ENCODE results near the gene SCAPER. TPM values are rescaled to one million over a fixed set of nuclear protein-coding genes. Genes with fewer than 3 reads are reported as not detected.

Gene SCAPER
- total RNA-seq, 6 donors from 2014 or later: 14.4 to 67.1 (median 27.6) TPM

DNA sequence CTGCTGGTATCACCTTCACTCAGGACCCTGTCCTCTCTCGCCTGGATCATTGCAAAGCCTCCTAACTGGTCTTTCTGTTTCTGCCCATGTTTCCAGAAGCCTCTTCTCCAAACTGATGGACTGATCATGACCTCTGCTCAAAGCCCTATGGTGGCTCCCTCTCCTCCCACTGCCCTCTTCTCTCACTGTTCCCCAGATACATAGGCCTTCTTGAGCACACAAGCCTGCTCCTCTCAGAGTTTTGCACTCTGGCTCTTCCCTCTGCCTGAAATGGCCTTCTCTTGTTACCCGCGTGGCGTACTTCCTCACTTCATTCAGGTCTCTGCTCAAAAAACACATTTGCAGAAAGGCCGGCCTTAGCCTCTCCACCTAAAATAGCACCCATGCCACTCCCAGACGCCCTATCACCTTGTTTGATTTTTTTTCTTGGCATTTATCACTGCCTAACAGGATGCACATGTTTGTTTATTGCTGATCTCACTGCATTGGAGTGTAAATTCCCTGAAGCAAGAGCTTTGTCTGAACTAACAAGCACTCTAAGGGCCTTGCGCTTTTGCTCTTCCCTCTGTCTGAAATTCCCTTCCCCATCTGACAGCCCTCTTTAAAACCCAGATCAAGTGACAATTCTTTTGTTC is 592.5 kb downstream of the SCAPER start:
- Histone ChIP-seq H3K36me3 (no peaks in the 10 kb centered on the region), H3K4me3 (no peak overlapping the region), H3K4me1 (peaks cover 4 to 16% (median 11%) of the 10 kb centered on the region in 4 donors), H3K9me3 (no peaks in the 10 kb centered on the region), H3K27ac (no peak overlapping the region), H3K27me3 (no peaks in the 10 kb centered on the region)
- DNase-seq: no peak
- ATAC-seq (ENCODE audit: low FRiP score in 2 of 2): no peak
- 76 to 85% methylated on average over 7 of the region's 7 CpGs for WGBS, 2 donors
- TF ChIP-seq EP300 (IDR thresholded peaks at IDR 0.05) (peak in 1 of 4 donors; percentile 14), POLR2A (IDR thresholded peaks at IDR 0.05) (no peak)
- TF ChIP-seq, protein P1, sequence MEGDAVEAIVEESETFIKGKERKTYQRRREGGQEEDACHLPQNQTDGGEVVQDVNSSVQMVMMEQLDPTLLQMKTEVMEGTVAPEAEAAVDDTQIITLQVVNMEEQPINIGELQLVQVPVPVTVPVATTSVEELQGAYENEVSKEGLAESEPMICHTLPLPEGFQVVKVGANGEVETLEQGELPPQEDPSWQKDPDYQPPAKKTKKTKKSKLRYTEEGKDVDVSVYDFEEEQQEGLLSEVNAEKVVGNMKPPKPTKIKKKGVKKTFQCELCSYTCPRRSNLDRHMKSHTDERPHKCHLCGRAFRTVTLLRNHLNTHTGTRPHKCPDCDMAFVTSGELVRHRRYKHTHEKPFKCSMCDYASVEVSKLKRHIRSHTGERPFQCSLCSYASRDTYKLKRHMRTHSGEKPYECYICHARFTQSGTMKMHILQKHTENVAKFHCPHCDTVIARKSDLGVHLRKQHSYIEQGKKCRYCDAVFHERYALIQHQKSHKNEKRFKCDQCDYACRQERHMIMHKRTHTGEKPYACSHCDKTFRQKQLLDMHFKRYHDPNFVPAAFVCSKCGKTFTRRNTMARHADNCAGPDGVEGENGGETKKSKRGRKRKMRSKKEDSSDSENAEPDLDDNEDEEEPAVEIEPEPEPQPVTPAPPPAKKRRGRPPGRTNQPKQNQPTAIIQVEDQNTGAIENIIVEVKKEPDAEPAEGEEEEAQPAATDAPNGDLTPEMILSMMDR (IDR thresholded peaks at IDR 0.05): no peak

DNA sequence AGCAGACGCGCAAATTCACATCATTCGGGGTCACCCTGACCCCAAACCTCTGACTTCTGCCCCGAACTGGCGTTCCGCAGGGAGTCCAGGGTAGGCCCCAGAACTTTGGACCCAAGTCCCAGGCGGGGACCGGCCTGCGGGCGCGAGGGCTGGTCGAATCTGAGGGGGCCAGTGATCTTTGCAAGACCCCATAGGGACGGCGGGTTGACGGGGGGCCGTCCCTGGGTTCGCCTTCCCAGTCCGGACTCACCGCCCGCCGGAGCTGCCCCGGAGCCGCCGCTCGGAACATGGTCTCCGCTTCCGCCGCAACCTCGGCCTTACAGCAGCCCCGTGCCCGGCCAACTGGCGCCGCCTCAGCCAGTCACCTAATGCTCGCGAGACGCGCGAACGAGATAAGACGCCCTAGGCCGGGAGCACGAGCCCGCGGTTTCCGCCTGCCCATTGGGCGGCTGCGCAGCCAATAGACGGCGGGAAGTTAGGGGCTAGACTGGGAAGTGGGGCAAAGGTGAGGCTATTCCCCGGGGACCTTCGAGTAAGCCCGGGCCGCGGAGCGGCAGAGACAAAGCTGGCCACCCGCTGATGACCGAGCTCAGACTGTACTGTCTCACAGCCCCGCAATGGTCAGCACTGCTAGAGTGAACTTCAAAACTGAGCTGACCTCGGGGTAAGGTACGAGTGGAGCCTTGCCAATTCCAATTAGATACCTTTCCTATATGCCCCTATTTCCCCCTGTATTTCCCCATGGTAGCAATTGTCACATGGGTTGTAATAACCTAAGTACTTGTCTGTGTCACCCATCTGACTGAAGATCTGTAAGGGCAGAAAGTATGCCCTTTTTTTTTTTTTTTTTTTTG is 593.8 kb downstream of the SCAPER start, which contains the start of gene ETFA:
Gene ETFA (minus strand): TSS at position 370 of the 854 bp plus-strand sequence. CDS start 81 bp downstream, at position 289.
- Histone ChIP-seq H3K4me1 (peaks cover 4 to 16% (median 11%) of the 10 kb centered on the region in 4 donors), H3K9me3 (no peaks in the 10 kb centered on the region), H3K36me3 (no peaks in the 10 kb centered on the region), H3K4me3 (peak within 1 kb of the TSS; percentile 66 to 86 (median 76)), H3K27me3 (no peaks in the 10 kb centered on the region), H3K27ac (peak within 1 kb of the TSS; percentile 89 to 93 (median 92))
- TF ChIP-seq, protein P1 (IDR thresholded peaks at IDR 0.05): peak in 1 of 6 experiments; percentile 3
- TF ChIP-seq POLR2A (IDR thresholded peaks at IDR 0.05) (peak in 3 of 4 donors; percentile 86 to 95 (median 95)), POLR2AphosphoS5 (IDR thresholded peaks at IDR 0.05) (peak; percentile 91 to 95), EP300 (IDR thresholded peaks at IDR 0.05) (no peak)
- WGBS, 2 donors: 0 to 1% methylated on average over 13 to 39 of the region's 60 CpGs
- peak; percentile 98 to 99 for ATAC-seq (ENCODE audit: low FRiP score in 2 of 2)
- DNase-seq: peak; percentile 97 to 98

GRCh38 chr15:76310475-76311099 is 594.6 kb downstream of the SCAPER start:
- Histone ChIP-seq H3K27me3 (no peaks in the 10 kb centered on the region), H3K36me3 (no peaks in the 10 kb centered on the region), H3K27ac (peak overlapping the region; percentile 89 to 93 (median 92)), H3K4me1 (peaks cover 4 to 16% (median 11%) of the 10 kb centered on the region in 4 donors), H3K4me3 (peak overlapping the region; percentile 66 to 86 (median 76)), H3K9me3 (no peaks in the 10 kb centered on the region)
- 0% methylated on average over 16 of the region's 16 CpGs for WGBS, 2 donors
- TF ChIP-seq, protein P1 (IDR thresholded peaks at IDR 0.05): no peak
- TF ChIP-seq POLR2A (IDR thresholded peaks at IDR 0.05) (no peak), EP300 (IDR thresholded peaks at IDR 0.05) (no peak), POLR2AphosphoS5 (IDR thresholded peaks at IDR 0.05) (no peak)
- no peak for DNase-seq
- peak; percentile 31 to 67 for ATAC-seq (ENCODE audit: low FRiP score in 2 of 2)

DNA sequence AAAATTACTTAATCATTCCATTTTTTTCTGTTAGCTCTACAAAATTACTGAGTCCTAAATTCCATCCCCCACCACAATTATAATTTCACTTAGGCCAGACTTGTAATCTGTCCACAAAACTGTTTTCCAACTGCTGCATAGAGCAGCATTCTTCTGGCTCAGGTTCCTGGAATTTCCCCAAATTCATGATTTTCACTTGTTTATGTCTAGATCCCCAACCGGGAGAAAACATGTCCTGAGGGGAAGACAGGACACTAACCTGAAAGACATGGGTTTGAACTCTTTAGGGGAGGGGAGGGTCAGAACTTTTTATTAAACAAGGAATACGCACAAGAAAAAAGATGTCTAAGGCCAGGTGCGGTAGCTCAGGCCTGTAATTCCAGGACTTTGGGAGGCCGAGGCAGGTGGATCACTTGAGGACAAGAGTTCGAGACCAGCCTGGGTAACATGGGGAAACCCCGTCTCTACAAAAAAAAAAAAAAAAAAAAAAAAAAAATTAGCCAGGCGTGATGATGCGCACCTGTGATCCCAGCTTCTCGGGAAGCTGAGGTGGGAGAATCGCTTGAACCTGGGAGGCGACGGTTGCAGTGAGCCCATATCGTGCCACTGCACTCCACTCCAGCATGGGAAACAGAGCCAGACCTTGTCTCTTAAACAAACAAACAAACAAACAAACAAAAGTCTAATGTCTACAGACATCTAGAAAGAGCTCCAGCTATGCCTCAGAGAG is 595.4 kb downstream of the SCAPER start:
- H3K36me3 ChIP-seq: no peaks in the 10 kb centered on the region
- DNase-seq (no peak), ATAC-seq (ENCODE audit: low FRiP score in 2 of 2) (no peak)
- no peaks in the 10 kb centered on the region for H3K27me3 ChIP-seq
- no peaks in the 10 kb centered on the region for H3K9me3 ChIP-seq
- 88 to 92% methylated on average over 13 of the region's 13 CpGs for WGBS, 2 donors
- H3K4me3 ChIP-seq: peak overlapping the region in 2 of 4 donors; percentile 71 to 86
- TF ChIP-seq, protein P1 (IDR thresholded peaks at IDR 0.05): no peak
- no peak for TF ChIP-seq EP300 (IDR thresholded peaks at IDR 0.05)
- no peak for TF ChIP-seq POLR2A (IDR thresholded peaks at IDR 0.05)
- no peak for TF ChIP-seq POLR2AphosphoS5 (IDR thresholded peaks at IDR 0.05)
- H3K4me1 ChIP-seq: peaks cover 4 to 16% (median 11%) of the 10 kb centered on the region in 4 donors
- peak overlapping the region in 1 of 4 donors; percentile 92 for H3K27ac ChIP-seq

Measured in upper lobe of left lung (tissue), 6 donors.